Panc1 (cell line): Measurements from ENCODE around the gene LEFTY2.

Experiments used
- TF ChIP-seq, protein P1 (sequence below), 2 experiments: IDR thresholded peaks; 2 replicates each; pipeline ENCODE4 v1.6.1; 2011 to 2012; ENCODE audit warnings: low read depth in 2 of 2, control low read depth in 1 of 2, low read length in 1 of 2, mild to moderate bottlenecking in 1 of 2, moderate library complexity in 1 of 2; ENCODE audit not compliant: insufficient read depth in 1 of 2
- TF ChIP-seq, protein P2 (sequence below): fragments of 450-650 bp; IDR thresholded peaks from 2 replicates; pipeline ENCODE4 v1.5.1; 2017; ENCODE audit warnings: mild to moderate bottlenecking

DNA sequence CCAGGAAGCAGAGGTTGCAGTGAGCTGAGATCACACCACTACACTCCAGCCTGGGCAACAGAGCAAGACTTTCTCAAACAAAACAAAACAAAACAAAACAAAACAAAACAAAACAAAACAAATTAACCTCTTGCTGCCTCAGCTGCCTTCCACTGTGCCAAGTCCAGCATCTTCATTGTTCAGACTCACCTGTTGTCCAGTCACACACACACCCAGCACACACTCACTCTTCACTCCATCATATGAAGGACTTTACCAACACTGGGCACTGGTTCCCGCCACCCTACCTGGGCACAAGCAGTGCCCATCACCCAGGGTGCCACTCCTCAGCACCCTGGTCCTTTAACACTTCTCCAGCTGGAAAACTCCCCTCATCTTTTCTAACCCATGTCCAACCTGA is 31.5 kb downstream of the LEFTY2 start:
- TF ChIP-seq, protein P1, sequence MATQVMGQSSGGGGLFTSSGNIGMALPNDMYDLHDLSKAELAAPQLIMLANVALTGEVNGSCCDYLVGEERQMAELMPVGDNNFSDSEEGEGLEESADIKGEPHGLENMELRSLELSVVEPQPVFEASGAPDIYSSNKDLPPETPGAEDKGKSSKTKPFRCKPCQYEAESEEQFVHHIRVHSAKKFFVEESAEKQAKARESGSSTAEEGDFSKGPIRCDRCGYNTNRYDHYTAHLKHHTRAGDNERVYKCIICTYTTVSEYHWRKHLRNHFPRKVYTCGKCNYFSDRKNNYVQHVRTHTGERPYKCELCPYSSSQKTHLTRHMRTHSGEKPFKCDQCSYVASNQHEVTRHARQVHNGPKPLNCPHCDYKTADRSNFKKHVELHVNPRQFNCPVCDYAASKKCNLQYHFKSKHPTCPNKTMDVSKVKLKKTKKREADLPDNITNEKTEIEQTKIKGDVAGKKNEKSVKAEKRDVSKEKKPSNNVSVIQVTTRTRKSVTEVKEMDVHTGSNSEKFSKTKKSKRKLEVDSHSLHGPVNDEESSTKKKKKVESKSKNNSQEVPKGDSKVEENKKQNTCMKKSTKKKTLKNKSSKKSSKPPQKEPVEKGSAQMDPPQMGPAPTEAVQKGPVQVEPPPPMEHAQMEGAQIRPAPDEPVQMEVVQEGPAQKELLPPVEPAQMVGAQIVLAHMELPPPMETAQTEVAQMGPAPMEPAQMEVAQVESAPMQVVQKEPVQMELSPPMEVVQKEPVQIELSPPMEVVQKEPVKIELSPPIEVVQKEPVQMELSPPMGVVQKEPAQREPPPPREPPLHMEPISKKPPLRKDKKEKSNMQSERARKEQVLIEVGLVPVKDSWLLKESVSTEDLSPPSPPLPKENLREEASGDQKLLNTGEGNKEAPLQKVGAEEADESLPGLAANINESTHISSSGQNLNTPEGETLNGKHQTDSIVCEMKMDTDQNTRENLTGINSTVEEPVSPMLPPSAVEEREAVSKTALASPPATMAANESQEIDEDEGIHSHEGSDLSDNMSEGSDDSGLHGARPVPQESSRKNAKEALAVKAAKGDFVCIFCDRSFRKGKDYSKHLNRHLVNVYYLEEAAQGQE (IDR thresholded peaks at IDR 0.05; ENCODE audit: insufficient read depth in 1 of 2, low read depth in 2 of 2, low read length in 1 of 2): no peak
- TF ChIP-seq, protein P2, sequence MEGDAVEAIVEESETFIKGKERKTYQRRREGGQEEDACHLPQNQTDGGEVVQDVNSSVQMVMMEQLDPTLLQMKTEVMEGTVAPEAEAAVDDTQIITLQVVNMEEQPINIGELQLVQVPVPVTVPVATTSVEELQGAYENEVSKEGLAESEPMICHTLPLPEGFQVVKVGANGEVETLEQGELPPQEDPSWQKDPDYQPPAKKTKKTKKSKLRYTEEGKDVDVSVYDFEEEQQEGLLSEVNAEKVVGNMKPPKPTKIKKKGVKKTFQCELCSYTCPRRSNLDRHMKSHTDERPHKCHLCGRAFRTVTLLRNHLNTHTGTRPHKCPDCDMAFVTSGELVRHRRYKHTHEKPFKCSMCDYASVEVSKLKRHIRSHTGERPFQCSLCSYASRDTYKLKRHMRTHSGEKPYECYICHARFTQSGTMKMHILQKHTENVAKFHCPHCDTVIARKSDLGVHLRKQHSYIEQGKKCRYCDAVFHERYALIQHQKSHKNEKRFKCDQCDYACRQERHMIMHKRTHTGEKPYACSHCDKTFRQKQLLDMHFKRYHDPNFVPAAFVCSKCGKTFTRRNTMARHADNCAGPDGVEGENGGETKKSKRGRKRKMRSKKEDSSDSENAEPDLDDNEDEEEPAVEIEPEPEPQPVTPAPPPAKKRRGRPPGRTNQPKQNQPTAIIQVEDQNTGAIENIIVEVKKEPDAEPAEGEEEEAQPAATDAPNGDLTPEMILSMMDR: no peak
